ENCODE measurements around the gene SFN. TPM values are rescaled to one million over a fixed set of nuclear protein-coding genes. Genes with fewer than 3 reads are reported as not detected.
"Not testable (repeated sequence)": the region's sequence is repeated elsewhere in the genome, so short reads cannot be mapped to it uniquely, and the experiment has no call there.

Gene SFN
- polyA plus RNA-seq, 1 donor: 0.10 TPM

DNA sequence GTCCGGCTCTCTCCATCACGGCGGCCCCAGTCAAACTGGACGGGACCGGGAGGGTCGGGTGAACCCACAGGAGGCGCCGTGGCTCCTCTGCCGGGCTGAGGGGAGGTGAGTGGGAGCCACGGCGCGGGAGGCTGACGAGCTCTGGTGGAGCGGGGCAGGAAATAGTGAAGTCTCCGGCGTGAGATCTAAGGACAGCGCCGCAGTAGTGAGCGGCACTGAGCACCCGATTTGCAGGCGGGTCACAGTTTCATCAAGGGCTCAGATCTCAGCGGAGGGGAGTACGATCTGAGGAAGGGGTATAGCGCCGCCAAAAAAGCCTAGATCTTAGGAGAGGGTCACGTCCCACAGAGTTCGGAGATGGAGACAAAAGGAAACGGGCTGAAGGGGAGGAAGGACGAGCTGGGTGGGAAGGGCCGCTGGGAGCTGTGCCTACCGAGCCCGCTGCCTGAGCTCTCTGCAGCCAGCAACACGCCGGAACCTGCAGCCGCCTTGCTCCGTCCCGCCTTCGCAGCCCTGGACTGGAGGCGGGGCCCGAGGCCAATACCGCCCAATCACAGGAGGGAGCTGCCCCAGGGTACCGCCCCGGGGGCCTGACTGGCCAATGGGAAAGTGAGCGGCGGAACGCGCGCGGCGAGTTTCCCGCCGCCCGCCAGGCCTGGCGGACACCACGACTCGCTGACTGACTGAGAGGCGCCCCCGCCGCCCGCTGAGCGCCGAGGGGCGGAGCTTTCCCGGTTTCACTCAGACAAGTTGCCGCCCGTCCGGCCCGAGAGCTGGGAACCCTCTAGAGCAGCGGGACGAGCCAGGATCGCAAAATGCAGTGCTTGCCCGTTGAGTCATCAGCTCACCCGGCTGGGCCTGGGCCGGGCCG, 1.9 kb downstream of the SFN start:
- DNase-seq (ENCODE audit: low read depth): peak; percentile 93

DNA sequence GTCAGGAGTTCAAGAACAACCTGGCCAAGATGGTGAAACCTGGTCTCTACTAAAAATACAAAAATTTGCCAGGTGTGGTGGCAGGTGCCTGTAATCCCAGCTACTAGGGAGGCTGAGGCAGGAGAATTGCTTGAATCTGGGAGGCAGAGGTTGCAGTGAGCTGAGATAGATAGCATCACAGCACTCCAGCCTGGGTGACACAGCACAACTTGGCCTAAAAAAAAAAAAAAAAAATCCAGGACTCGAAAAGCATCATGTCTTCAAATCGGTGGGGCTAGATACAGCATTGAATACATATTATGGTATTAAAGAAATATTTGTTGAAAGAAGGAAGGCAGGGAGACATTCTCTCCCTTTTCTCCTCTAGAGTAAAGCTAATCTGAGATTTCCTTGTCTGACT, 10.1 kb downstream of the SFN start:
- not testable (repeated sequence) for DNase-seq (ENCODE audit: low read depth)

DNA sequence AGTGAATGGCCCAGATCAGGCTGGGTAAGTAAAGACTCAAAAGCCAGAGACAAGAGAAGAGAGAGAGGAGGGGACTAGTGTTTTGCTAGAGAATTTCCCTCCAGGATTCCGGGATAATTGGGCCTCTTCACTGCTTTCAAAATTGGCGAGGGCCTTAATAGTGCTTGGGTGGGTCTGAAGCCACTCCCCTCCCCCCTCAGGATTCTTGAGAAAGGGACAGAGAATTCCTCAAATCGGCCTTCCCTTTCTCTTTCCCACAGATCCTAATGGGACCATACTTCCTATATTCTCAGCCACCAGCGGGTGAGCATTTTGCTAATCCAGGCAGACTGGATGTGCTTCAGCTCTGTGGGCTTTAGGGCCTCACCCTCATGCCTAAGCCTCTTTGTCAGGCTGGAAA, 11.9 kb downstream of the SFN start:
- DNase-seq (ENCODE audit: low read depth): no peak

DNA sequence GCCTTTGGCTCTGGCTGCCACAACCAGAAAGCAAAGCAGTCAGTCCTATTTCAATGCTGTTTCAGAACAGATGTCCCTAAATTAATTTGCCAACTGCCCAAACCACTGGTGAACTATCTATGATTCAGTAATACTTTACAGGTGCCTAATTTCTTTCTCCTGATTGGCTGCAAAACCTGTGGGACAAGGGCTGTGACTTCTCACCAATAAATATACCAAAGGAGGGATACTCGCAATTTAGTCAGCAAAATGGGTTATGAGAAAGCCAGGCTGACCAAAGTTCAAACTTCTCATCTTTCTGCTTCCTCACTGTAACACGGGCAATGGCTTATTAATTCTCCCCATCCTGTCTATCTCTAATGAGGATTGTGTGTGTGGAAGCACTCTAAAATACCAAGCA, 14.4 kb downstream of the SFN start:
- no peak for DNase-seq (ENCODE audit: low read depth)

DNA sequence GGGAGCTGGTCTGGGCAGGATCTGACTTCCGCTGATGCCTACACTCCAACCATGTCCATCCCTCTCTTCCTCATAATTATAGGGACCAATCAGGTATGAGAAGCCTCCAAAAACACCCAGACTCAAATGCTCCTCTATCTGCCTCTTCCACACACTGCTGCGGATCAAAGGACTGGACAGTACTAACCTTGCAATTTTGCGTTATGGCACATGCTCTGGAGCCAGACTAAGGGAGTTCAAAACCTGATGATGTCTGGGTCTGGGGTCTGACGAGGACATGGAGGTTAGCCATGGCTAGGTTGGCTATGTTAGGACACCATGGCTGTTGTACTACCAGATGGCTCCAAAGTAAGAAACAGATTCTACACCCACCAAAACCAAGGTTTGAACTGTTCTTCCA, 16.8 kb downstream of the SFN start:
- no peak for DNase-seq (ENCODE audit: low read depth)

DNA sequence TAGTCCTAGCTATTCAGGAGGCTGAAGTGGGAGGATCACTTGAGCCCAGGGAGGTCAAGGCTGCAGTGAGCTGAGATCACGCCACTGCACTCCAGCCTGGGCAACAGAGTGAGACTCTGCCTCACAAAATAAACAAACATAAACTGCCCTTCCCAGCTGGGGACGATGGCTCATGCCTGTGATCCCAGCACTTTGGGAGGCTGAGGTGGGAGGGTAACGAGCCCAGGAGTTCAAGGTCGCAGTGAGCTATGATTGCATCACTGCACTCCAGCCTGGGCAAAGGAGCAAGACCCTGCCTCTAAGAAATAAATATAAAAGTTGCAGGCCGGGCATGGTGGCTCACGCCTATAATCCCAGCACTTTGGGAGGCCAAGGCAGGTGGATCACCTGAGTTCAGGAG, 18.7 kb downstream of the SFN start:
- DNase-seq (ENCODE audit: low read depth): not testable (repeated sequence)

DNA sequence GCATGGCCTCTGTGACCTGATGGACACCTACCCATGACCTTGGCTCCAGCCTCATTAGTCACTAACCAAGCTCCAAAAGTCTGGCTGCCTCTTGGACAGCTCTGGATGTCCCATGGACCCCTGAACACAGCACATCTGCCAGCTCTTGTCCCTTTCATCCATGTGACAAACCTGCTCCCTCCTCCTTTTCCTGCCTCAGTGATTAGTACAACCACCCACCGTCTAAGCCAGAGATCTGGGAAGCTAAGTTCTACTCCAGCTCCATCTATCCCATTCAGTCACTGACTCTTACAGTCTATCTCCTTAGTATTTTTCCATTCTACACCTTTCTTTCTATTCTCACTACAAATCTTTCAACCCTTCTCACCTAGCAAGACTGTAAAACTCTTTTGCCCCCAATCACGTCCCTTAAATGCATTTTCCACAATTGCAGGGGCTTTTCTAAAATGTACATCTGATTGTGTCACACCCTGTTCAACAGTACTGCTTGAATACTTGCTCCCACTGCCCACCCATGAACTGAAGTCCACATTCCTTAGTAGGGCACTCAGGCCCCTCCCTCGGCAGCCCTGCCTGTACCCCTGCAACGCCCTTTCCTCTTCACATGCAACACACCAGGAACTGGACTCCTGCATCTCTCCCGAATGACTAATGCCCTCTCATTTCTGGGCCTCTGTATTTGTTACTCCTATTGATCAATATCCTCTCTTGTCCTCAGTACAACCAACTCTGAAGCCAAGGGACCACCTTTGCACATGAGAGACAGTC, 19.9 kb downstream of the SFN start:
- DNase-seq (ENCODE audit: low read depth): no peak

DNA sequence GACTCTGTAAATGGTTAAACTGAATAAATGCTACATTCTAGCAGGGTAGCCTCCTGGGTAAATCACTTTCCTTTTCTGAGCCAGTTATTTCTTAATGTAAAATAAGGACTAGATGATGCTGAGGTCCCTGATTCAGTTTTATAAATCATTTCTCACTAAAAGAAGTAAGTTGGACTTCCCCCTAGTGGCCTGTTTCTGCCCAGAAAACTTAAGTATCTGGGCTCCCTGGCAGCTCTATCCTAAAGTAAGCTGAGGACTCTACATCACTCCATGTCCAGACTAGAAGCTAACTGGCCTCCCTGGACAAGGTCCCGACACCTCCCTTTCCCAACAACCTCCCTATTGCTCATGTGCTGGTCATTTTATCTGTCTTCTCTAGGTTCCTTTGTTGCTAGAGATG, 24.2 kb downstream of the SFN start:
- no peak for DNase-seq (ENCODE audit: low read depth)

DNA sequence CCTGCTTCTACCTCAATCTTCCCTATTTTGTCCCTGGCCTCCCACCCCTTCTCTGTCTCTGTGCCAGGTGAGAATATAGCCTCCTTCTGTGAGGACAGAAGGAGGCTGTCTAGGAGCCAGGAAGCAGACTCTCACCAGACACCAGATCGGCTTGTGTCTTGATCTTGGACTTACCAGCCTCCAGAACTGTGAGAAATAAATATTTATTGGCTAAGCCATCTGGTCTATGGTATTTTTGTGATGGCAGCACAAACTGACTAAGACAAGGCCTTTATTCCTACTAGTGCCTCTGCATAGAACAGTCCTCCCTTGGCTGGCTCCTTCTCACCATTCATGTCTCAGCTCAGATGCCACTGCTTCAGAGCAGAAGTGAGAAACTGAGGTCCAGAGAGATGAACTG, 25.3 kb downstream of the SFN start:
- DNase-seq (ENCODE audit: low read depth): no peak

DNA sequence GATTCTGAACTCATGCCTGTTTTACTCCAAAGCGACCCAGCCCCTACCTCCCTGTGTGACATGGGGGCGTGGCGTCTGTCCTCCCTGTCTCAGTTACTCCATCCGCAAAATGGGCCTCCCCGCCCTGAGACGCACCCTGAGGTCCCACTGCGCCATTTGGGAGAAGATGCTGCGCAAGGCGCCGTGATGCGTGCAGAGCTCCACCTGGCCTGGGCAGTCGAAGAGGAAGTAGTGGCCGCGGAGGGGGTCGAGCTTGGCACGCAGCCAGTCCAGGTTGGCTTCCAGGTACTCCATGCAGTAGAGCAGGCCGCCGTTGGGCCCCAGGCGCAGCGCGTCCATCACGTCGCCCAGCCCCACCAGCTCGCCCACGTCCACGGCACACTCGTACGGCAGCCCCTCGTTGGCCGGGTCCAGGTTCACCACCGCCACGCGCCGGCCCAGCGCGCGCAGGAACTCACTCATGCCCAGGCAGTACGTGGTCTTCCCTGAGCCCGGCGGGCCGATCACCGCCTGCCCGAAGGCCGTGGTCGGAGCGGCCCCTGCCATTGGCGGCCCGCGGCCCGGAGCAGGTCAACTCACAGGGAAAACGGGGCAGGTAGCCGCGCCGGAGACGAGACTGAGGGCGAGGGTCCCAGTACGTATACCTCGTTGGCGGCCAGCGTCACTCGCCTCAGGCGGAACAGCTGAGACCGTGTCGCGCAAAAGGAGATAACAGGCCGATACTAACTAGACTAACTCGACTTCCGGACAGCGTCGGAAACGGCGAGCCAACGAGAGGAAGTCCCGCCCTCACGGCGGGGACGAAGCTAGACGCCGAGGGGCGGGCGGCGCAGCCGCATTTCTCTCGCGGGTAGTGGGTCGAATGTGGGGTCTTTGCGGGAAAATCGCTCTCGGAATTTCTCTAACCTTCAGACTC, 26.9 kb downstream of the SFN start, which contains the start of gene GPN2:
Gene GPN2 (minus strand): TSS at position 733 of the 916 bp plus-strand sequence. CDS start 187 bp downstream, at position 546.
- peak; percentile 79 for DNase-seq (ENCODE audit: low read depth)

DNA sequence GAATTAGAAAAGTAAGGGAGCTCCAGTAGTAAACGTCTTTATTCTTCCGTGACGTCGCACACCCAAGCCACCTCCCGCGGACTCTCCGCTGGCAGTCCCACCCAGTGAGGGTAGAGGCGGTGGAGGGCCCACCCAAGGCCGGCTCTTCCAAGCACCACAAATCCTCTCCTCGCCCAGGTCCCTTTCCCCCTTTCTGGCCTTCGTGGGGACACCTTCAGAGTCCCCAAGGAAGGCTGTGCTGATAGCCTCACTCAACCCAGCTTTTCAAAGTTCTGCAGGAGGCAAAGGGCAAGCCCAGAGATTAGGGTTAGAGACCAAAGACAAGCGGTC, 27.5 kb downstream of the SFN start:
- no peak for DNase-seq (ENCODE audit: low read depth)

DNA sequence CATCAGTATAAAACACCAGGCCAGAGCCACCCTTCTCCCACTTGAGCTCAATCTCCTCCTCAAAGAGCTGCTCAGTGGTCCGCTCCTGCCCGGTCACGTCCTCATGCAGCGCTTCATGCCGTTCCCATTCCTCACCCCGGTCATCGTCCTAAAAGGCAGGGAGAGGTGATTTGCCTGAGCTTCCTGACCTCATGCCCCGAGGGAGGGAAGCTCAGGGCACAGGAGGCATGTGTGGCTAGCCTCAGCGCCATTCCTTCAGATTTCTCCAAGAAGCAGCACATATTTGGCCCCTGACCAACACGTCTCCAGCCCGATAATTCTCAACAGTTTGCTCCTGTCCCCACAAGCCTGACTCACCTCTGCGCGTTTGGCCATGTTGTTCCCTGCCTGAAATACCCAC, 31.3 kb downstream of the SFN start:
- no peak for DNase-seq (ENCODE audit: low read depth)

DNA sequence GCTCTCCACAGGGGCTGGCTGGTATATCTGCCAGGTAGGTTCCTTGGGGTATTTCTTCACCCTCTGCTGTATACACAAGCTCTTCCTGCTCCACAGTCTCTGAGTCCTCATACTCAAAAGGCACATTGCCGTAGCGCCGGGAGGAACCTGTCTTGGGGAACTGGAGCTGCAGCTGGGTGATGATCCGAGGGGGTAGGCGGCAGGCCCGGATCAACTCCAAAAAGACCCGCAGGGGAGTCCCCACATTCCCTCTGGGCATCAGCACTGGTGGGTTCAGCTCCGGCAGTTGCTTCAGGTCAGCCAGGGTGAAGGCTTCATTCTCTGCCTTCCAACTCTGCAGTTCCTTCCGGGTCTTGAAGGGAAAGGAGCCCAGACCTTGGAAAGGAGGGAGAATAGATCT, 34.4 kb downstream of the SFN start:
- no peak for DNase-seq (ENCODE audit: low read depth)

DNA sequence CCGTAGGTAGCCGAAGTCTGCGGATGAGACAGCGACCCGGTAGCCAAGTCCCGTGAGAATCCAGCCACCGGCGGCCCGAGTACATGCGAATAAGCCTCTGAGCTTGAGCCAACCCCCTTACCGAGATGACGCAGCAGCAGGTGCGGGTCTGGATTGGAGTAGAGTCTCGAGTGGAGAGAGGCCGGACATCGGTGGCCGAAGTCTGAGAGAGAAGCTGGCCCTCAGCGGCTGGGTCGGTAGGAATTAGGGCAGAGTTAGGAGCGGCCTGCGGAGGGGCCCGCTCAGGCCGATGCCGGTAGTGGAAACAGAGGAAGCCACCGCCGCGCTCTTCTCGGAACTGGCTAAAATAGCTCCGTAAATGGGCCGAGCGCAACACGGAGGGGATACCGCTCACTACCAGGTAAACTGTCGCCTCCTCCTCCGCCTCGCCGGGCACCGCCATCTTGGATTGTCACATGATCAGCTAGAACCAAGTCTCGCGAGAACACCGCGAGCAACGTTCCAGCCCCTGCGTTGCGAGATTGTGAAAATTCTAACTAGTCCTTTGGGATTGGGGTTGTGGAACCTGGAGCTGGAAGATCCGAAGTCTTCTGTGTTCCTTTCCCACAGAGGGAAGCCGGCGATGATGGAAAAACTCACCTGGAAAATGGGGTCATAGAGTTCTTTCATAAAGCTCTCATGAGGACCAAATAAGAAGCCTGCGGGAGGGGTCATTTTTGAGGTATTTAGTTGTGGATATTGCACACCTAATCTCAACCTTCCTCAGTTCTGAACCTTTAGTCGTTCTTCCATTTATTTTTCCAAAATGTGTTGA, 37.3 kb downstream of the SFN start, which contains the start of gene GPATCH3:
Gene GPATCH3 (minus strand): TSS at position 467 of the 814 bp plus-strand sequence. CDS start 25 bp downstream, at position 442.
- peak; percentile 84 for DNase-seq (ENCODE audit: low read depth)

DNA sequence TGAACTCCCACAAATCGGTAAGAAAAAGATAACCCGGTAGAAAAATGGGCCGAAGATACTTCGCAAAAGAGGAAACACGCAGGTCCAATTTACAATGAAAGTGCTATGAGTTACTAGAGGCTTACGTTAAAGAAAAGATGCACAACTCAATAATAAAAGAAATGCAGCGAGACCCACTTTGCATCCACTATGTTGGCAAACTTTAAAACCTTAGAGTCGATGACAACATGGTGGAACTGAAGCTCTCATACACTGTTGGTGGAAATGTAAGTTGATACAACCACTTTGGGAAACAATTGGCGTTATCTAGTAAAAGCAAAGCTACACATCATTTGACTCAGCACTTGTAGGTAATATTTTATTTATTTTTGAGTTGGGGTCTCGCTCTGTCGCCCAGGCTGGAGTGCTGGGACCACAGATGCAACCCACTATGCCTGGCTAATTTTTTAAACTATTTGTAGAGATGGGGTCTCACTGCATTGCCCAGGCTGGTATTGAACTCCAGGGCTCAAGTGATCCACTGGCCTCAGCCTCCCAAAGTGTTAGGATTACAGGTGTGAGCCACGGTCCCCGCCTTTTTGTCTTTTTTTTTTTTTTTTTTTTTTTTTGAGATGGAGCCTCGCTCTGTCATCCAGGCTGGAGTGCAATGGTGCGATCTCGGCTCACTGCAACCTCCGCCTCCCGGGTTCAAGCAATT, 38.0 kb downstream of the SFN start:
- DNase-seq (ENCODE audit: low read depth): no peak

DNA sequence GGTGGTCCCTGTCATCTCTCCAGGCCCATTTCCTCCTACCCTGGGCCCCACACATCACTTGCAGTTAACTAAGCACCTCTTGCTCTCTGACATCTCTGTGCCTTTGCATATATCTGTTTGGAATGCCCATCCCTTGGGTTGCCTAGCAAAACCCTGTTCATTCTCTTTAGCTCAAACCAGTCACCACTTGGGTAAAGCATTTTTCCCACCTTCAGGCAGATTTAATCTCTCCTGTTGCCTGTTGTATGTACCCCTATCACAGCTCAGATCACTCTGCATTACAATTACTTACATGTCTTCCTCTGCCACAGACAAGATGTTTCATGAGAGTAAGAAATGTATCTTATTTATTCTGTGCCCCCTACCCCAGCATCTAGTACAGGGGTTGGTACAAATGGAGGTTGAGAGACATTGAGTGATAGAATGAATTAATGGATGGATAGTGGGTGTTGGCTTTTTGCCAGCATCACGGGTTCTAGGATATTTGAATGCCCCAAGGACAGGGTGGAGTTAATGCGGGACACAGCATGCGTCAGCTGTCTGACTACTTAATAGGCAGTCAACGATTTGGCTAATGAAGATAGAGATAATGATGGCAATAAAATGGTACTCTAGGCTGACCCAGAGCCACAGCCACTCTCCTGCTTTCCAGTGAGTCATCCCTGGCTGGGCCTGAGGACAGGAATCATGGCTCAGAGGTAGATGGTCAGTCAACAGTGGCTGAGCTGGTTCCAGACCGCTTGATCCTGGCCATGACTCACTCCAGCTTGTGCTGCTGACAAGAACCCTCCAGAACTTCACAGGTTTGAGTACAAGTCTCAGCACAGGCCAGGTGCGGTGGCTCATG, 44.3 kb downstream of the SFN start:
- DNase-seq (ENCODE audit: low read depth): no peak

DNA sequence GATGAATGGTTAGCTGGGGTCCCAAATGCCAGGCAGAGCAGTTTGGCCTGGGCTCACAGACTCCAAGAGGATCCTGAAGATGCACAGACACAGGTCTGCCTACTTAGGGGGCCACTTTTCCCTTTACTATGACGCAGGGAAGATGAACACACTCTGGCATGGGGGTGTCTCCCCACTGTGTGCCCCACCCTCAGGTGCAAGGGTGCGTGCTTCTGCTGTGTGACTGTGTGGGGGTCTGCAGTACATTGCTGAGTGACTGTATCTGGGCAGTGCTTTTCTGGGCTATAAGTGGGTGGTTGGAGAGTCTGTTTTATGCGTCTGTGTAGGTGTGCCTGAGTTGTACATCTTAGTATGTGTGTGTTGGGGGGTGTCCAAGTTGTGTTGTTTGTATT, 47.0 kb downstream of the SFN start:
- DNase-seq (ENCODE audit: low read depth): no peak

DNA sequence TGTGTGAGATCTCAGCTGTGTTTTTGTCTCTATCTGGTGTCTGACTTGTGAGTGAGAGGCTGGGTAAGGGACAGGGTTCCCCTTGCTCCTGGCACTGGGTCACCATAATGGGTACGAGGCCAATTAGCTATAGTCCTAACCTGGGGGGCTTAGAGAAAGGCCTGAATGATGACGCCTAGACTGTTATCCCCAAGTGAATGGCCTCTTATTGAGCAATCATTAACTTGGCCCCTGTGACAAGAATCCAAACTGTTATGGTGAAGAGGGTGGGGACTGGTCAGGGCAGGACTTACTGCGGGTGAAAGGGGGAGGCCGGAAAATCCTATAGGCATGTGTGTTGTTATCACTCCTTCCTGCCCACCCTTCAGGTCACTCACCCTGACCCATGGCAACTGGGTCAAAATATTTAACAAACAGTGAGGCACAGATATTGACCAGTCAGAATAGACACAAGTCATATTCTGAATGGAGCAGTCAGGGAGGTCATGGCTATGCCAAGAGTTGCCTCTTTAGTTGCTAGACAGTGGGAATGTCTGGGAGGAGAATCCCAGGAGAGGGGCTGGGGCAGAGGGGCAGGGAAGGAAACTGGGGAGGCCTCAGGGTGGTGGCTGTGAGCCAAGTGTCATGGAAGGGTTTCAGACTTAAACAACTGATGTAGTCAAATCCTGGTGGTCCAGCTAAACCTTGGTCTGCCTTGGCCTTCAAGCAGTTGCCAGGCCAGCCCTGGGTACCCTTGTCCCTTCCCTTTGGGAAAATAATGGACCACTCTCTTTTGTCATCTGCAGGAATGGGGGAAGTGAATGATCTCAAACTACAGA, 47.6 kb downstream of the SFN start:
- DNase-seq (ENCODE audit: low read depth): no peak
